Gastroesophageal sphincter (tissue), 3 donors: Measurements from ENCODE around the gene PSORS1C2.

Experiments
- EP300 ChIP-seq: sonication (generic); formaldehyde crosslinking; IDR thresholded peaks from one replicate; pipeline ENCODE4 v1.6.1; 2017; ENCODE audit warnings: antibody characterized with exemption, mild to moderate bottlenecking
- POLR2A ChIP-seq, 2 donors: fragments of 450-650 bp; IDR thresholded peaks; one replicate each; pipeline ENCODE4 v1.6.1; 2017; ENCODE audit warnings: antibody characterized with exemption in 2 of 2, mild to moderate bottlenecking in 2 of 2, moderate library complexity in 1 of 2
- POLR2AphosphoS5 ChIP-seq: sonication (generic); formaldehyde crosslinking; IDR thresholded peaks from one replicate; pipeline ENCODE4 v1.6.1; 2017; ENCODE audit warnings: antibody characterized with exemption
- TF ChIP-seq, protein P1 (sequence below), 4 experiments: fragments of 200-600 bp in 2 of 4; fragments of 450-650 bp in 2 of 4; sonication (generic) in 1 of 4; IDR thresholded peaks; one replicate each; pipeline ENCODE4 v1.5.1; 2017 to 2019; ENCODE audit warnings: antibody characterized with exemption in 4 of 4, mild to moderate bottlenecking in 2 of 4, moderate library complexity in 2 of 4

DNA sequence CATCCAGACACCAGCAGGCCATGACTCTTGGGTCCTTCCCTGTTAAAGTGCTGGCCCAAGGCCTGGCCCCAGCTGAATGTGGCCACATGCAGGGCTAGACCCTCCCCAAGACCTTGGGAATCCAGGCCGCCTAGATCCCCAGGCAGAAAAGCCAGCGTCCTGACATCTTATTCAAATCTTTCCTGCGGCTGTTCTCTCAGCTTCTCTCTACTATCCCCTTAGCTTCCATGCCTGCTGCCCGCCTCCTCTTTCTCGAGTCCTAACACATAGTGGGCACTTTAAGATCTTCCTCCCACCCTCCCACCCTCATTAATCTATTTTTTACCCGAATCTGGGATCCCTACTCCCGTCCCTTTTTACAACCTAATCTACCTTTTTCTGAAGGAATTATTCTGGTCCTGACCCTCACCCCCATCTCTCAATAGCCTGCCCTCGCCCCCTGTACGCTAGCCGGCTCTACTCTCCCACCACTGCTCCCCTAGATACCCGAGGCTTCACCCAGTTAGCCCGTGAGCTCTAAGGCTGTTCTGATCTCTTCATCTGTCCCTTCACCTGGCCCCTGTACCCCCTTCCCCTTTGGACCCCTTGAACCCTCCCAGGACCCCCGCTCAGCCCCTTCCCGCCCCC is 18.8 kb upstream of the PSORS1C2 start, which contains the start of gene CCHCR1:
- no peak for TF ChIP-seq POLR2A (IDR thresholded peaks at IDR 0.05)
- TF ChIP-seq, protein P1, sequence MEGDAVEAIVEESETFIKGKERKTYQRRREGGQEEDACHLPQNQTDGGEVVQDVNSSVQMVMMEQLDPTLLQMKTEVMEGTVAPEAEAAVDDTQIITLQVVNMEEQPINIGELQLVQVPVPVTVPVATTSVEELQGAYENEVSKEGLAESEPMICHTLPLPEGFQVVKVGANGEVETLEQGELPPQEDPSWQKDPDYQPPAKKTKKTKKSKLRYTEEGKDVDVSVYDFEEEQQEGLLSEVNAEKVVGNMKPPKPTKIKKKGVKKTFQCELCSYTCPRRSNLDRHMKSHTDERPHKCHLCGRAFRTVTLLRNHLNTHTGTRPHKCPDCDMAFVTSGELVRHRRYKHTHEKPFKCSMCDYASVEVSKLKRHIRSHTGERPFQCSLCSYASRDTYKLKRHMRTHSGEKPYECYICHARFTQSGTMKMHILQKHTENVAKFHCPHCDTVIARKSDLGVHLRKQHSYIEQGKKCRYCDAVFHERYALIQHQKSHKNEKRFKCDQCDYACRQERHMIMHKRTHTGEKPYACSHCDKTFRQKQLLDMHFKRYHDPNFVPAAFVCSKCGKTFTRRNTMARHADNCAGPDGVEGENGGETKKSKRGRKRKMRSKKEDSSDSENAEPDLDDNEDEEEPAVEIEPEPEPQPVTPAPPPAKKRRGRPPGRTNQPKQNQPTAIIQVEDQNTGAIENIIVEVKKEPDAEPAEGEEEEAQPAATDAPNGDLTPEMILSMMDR (IDR thresholded peaks at IDR 0.05) = no peak
- TF ChIP-seq EP300 = no peak
- no peak for TF ChIP-seq POLR2AphosphoS5
